Testis (tissue), 2 donors: ENCODE data around the gene IKZF5.

ENCODE experiments used
- CTCF ChIP-seq, 3 experiments: fragments of 450-650 bp in 2 of 3; fragments of 200-600 bp in 1 of 3; sonication (generic) in 1 of 3; IDR thresholded peaks; one replicate each; pipeline ENCODE4 v1.5.1; 2016 to 2019; ENCODE audit warnings: antibody characterized with exemption in 3 of 3, mild to moderate bottlenecking in 2 of 3, moderate library complexity in 1 of 3
- POLR2A ChIP-seq: fragments of 450-650 bp; IDR thresholded peaks from one replicate; pipeline ENCODE4 v1.6.1; 2017; ENCODE audit warnings: antibody characterized with exemption, mild to moderate bottlenecking, moderate library complexity

GRCh38 chr10:123026302-123026701 is 17.7 kb upstream of the IKZF5 start:
- no peak for TF ChIP-seq CTCF (IDR thresholded peaks at IDR 0.05)
- TF ChIP-seq POLR2A: no peak
